GM12892 (cell line): Measurements from ENCODE around the gene RAD51AP1.

ENCODE experiments used
- POLR2A ChIP-seq: IDR thresholded peaks from 2 replicates; pipeline ENCODE4 v1.6.1; 2011; ENCODE audit warnings: low read depth, low read length, control low read depth
- POLR2AphosphoS5 ChIP-seq: IDR thresholded peaks from 2 replicates; pipeline ENCODE4 v1.6.1; 2011; ENCODE audit warnings: low read depth, low read length, control low read depth

- TF ChIP-seq POLR2A, result no peak
- TF ChIP-seq POLR2AphosphoS5, result no peak
Measured at GRCh38 chr12:4499186-4499585, 39.5 kb upstream of the RAD51AP1 start.
